Mesothelial cell of epicardium (in vitro differentiated cells): ENCODE results near the gene KCNQ2. TPM values are rescaled to one million over a fixed set of nuclear protein-coding genes. Genes with fewer than 3 reads are reported as not detected.

Experiments
- DNase-seq, 2 experiments: peaks; one replicate each; pipeline ENCODE4 v3.0.0; 2021; ENCODE audit warnings: low spot score in 2 of 2; ENCODE audit not compliant: unreplicated experiment in 2 of 2
- H3K27ac Mint-ChIP-seq: 2 replicates; pipeline ENCODE4 v1.8.0; 2021; ENCODE audit warnings: mixed read lengths
- H3K27me3 Mint-ChIP-seq: 2 replicates; pipeline ENCODE4 v1.8.0; 2021; ENCODE audit warnings: low read depth, mixed read lengths
- H3K36me3 Mint-ChIP-seq: 2 replicates; pipeline ENCODE4 v1.8.0; 2021; ENCODE audit warnings: mixed read lengths
- H3K4me1 Mint-ChIP-seq: 2 replicates; pipeline ENCODE4 v1.8.0; 2021; ENCODE audit warnings: mixed read lengths
- H3K4me3 Mint-ChIP-seq: 2 replicates; pipeline ENCODE4 v1.8.0; 2021; ENCODE audit warnings: mild to moderate bottlenecking, moderate library complexity, mixed read lengths
- H3K9me3 Mint-ChIP-seq: 2 replicates; pipeline ENCODE4 v1.8.0; 2021; ENCODE audit warnings: mixed read lengths
- total RNA-seq: library from RNA; stranded (reverse); gene quantifications from 3 replicates; pipeline ENCODE4 v1.2.1, GENCODE V29; 2021
- TF ChIP-seq, protein P1 (sequence below): fragments of 200-600 bp; sonication (generic); IDR thresholded peaks from one replicate; pipeline ENCODE4 v1.5.0; 2021; ENCODE audit warnings: antibody characterized with exemption; ENCODE audit not compliant: unreplicated experiment

KCNQ2 gene
- total RNA-seq, 1 donor from 2014 or later: 11.8 TPM

- H3K27me3 Mint-ChIP-seq: peaks cover 6% of the 10 kb centered on the region
- H3K27ac Mint-ChIP-seq: no peak overlapping the region
- no peaks in the 10 kb centered on the region for H3K36me3 Mint-ChIP-seq
- peaks cover 39% of the 10 kb centered on the region for H3K9me3 Mint-ChIP-seq
- no peaks in the 10 kb centered on the region for H3K4me1 Mint-ChIP-seq
- DNase-seq: no peak
- no peak overlapping the region for H3K4me3 Mint-ChIP-seq
- TF ChIP-seq, protein P1, sequence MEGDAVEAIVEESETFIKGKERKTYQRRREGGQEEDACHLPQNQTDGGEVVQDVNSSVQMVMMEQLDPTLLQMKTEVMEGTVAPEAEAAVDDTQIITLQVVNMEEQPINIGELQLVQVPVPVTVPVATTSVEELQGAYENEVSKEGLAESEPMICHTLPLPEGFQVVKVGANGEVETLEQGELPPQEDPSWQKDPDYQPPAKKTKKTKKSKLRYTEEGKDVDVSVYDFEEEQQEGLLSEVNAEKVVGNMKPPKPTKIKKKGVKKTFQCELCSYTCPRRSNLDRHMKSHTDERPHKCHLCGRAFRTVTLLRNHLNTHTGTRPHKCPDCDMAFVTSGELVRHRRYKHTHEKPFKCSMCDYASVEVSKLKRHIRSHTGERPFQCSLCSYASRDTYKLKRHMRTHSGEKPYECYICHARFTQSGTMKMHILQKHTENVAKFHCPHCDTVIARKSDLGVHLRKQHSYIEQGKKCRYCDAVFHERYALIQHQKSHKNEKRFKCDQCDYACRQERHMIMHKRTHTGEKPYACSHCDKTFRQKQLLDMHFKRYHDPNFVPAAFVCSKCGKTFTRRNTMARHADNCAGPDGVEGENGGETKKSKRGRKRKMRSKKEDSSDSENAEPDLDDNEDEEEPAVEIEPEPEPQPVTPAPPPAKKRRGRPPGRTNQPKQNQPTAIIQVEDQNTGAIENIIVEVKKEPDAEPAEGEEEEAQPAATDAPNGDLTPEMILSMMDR: no peak
These were observed 84.5 kb downstream of the KCNQ2 start for GRCh38 chr20:63387917-63388316.

GRCh38 chr20:63387393-63387792, 85.1 kb downstream of the KCNQ2 start:
- no peaks in the 10 kb centered on the region for H3K4me1 Mint-ChIP-seq
- no peak overlapping the region for H3K27ac Mint-ChIP-seq
- TF ChIP-seq, protein P1: no peak
- no peak for DNase-seq
- H3K36me3 Mint-ChIP-seq: no peaks in the 10 kb centered on the region
- peaks cover 39% of the 10 kb centered on the region for H3K9me3 Mint-ChIP-seq
- no peak overlapping the region for H3K4me3 Mint-ChIP-seq
- peaks cover 6% of the 10 kb centered on the region for H3K27me3 Mint-ChIP-seq

DNA sequence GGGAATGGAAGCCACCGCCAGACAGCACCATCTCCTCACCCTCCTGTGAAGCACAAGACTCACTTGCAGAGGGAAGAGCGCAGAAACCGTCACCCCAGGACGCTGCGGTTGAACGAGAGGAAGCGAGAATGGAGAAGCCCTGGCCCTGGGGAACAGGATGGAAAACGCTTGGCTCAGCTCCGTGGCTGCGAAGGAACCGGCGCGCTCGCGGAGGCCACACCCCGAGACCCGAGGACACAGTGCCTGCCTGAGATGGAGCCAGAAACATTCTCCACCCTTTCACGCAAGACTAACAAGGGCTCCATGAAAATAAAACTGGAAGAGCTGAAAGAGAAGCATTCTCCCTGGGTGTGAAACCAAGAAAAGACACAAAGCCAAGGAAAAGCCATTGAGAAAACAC, 86.0 kb downstream of the KCNQ2 start:
- no peaks in the 10 kb centered on the region for H3K4me1 Mint-ChIP-seq
- H3K9me3 Mint-ChIP-seq: peaks cover 39% of the 10 kb centered on the region
- no peak overlapping the region for H3K4me3 Mint-ChIP-seq
- TF ChIP-seq, protein P1: no peak
- H3K27me3 Mint-ChIP-seq: peaks cover 6% of the 10 kb centered on the region
- no peaks in the 10 kb centered on the region for H3K36me3 Mint-ChIP-seq
- H3K27ac Mint-ChIP-seq: no peak overlapping the region
- DNase-seq: no peak

GRCh38 chr20:63385819-63386218, 86.6 kb downstream of the KCNQ2 start:
- Mint-ChIP-seq H3K9me3 (peaks cover 39% of the 10 kb centered on the region), H3K36me3 (no peaks in the 10 kb centered on the region), H3K27ac (no peak overlapping the region), H3K4me1 (no peaks in the 10 kb centered on the region), H3K4me3 (no peak overlapping the region), H3K27me3 (peaks cover 8% of the 10 kb centered on the region)
- TF ChIP-seq, protein P1: no peak
- DNase-seq: no peak

DNA sequence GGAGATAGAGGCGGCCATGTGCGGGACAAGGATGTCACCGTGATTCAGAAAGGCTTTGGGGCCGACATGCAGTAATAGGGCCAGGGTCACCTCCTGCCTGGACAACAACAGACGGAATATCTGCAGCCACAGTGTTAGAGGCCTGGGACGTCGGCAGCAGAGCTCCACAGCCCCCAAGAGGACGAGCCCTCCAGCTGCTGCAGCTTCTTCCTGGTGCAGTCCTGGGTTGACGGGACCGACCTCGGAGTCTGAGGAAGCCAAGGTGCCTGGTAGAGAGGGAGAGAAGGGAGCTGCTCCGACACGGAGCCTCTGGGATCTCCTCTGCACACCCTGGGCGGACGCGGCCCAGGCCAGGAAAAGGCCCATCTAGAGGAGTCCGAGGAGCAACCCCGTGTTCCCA, 88.1 kb downstream of the KCNQ2 start:
- DNase-seq: no peak
- Mint-ChIP-seq H3K4me3 (no peak overlapping the region), H3K27me3 (peaks cover 11% of the 10 kb centered on the region), H3K4me1 (no peaks in the 10 kb centered on the region), H3K9me3 (peaks cover 29% of the 10 kb centered on the region), H3K36me3 (no peaks in the 10 kb centered on the region), H3K27ac (no peak overlapping the region)
- TF ChIP-seq, protein P1: no peak

GRCh38 chr20:63383556-63383955, 88.9 kb downstream of the KCNQ2 start:
- TF ChIP-seq, protein P1: no peak
- no peak overlapping the region for H3K4me3 Mint-ChIP-seq
- peaks cover 26% of the 10 kb centered on the region for H3K9me3 Mint-ChIP-seq
- no peaks in the 10 kb centered on the region for H3K36me3 Mint-ChIP-seq
- peaks cover under 1% of the 10 kb centered on the region for H3K4me1 Mint-ChIP-seq
- no peak overlapping the region for H3K27ac Mint-ChIP-seq
- peaks cover 12% of the 10 kb centered on the region for H3K27me3 Mint-ChIP-seq
- no peak for DNase-seq
